Measurements from ENCODE around the gene VHLL.
A peak's percentile ranks its signal among the peaks of the same experiment; 100 is the strongest.

The VHLL gene

DNA sequence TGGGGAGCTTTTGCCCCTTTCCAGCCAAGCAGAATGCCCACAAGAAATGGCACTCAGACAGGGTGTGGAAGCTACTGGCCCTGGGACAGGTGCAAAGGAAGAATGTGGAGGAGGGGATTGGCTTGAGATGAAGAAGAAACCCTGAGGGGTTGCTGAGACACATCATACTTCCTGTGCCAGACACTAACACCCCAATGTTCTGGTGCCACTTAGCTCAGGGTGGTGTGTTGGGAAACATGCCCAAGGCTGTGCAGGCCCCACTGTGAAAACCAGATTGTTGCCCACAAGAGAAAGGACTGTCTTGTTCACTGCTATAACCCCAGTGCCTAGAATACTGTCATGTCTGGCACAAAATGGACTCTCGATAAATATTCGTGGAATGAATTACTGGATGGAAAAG lies 41.4 kb downstream of the VHLL start:
- ChIA-PET POLR2A (ENCODE audit: low non-redundant PET) (no interaction called here), CTCF (no interaction called here)
- DNase-seq (ENCODE audit: low spot score) = no peak
- peak overlapping the region; percentile 97 for H3K27ac ChIP-seq
- TF ChIP-seq, protein P1, sequence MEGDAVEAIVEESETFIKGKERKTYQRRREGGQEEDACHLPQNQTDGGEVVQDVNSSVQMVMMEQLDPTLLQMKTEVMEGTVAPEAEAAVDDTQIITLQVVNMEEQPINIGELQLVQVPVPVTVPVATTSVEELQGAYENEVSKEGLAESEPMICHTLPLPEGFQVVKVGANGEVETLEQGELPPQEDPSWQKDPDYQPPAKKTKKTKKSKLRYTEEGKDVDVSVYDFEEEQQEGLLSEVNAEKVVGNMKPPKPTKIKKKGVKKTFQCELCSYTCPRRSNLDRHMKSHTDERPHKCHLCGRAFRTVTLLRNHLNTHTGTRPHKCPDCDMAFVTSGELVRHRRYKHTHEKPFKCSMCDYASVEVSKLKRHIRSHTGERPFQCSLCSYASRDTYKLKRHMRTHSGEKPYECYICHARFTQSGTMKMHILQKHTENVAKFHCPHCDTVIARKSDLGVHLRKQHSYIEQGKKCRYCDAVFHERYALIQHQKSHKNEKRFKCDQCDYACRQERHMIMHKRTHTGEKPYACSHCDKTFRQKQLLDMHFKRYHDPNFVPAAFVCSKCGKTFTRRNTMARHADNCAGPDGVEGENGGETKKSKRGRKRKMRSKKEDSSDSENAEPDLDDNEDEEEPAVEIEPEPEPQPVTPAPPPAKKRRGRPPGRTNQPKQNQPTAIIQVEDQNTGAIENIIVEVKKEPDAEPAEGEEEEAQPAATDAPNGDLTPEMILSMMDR (conservative IDR thresholded peaks at IDR 0.05; ENCODE audit: low read depth) = no peak

DNA sequence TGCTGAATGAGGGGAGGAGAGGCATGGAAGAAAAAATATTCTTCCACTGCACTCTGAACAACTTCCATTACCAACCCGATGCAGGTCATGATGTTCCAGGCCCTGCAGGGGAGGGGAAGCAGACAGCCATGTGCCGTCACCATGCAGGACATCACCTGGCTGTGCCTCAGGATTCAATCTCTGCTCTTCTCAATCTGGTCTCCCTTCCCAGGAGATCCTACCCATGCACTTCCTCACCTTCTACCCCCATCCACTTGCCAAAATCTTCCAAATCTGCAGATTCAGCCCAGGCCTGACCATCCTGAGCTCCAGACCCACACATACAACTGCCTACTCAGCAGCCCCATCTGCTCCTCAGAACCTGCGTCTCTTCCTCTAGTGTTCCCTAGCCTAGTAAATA lies 45.5 kb downstream of the VHLL start:
- peak overlapping the region; percentile 82 for H3K27ac ChIP-seq
- DNase-seq (ENCODE audit: low spot score) = no peak
- CTCF ChIA-PET = no interaction called here

DNA sequence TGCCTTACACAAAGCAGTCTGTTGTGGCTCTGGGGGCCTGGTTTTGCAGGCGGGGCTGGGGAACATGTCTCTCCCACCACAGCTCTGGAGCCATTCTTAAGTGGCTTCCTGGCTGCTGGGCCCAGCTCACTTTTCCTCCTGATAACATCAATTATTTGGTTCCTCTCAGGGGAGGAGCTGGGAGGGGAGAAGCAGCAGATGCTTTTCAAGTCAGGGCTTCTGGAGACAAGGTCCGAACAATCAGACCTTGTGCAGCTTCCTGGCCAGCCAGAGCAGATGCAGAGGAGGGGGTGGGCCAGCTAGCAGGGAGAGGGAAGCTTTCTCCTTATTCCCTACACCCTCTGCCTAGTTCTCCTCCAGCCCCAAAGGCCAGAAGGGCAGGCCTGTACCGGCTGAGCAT lies 47.6 kb downstream of the VHLL start:
- no peak for DNase-seq (ENCODE audit: low spot score)
- POLR2A ChIA-PET (ENCODE audit: low non-redundant PET) = interaction anchor here (0.6 kb wide), 1 partner anchor 10 kb away, joined by 4 read pairs; no protein-coding TSS in a partner anchor
- H3K27ac ChIP-seq = peak overlapping the region; percentile 82
- TF ChIP-seq, protein P1 (conservative IDR thresholded peaks at IDR 0.05; ENCODE audit: low read depth) = no peak
- CTCF ChIA-PET = no interaction called here

More for the DNA sequence above, 45.5 kb downstream of the VHLL start:
- POLR2A ChIA-PET (ENCODE audit: low non-redundant PET) = no interaction called here
- TF ChIP-seq, protein P1 (conservative IDR thresholded peaks at IDR 0.05; ENCODE audit: low read depth) = no peak

DNA sequence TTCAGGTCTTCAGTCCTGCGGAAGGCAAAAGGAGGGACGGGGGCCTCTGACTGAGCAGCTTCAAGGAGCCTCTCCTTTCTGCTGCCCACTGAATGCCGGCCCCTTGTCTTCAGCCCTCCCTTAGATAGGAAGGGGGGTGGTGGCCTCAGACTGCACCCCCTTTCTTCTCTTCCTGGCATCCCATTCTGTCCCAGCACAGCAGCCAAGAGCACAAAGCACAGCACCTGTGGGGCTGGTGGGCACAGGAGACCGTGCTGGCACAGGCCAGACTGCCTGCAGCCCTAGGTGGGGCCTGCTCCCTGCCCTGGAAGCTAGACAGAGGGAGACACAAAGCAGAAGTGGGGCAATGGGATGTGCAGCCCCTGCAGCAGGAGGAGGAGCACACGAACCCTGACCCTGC lies 49.5 kb downstream of the VHLL start:
- TF ChIP-seq, protein P1 (conservative IDR thresholded peaks at IDR 0.05; ENCODE audit: low read depth) = no peak
- peak overlapping the region; percentile 82 for H3K27ac ChIP-seq
- ChIA-PET CTCF (no interaction called here), POLR2A (ENCODE audit: low non-redundant PET) (no interaction called here)
- no peak for DNase-seq (ENCODE audit: low spot score)
